HG03108 (cell line): Measurements from ENCODE around the gene RHOF.
A peak's percentile ranks its signal among the peaks of the same experiment; 100 is the strongest.

Experiments used
- ATAC-seq: cut with Tn5 transposase; IDR thresholded peaks from one replicate; pipeline ENCODE4 v1.9.1; 2021; ENCODE audit warnings: moderate library complexity; ENCODE audit not compliant: unreplicated experiment

RHOF gene

GRCh38 chr12:121820056-121820455 lies 26.6 kb upstream of the RHOF start:
- no peak for ATAC-seq

- ATAC-seq: no peak
These were observed 25.9 kb upstream of the RHOF start for GRCh38 chr12:121819212-121819949.

- ATAC-seq: no peak
These were observed 24.2 kb upstream of the RHOF start for GRCh38 chr12:121817648-121818043.

GRCh38 chr12:121816925-121817647 lies 23.6 kb upstream of the RHOF start:
- ATAC-seq: no peak

GRCh38 chr12:121815263-121815662 lies 21.8 kb upstream of the RHOF start:
- no peak for ATAC-seq

GRCh38 chr12:121814429-121815119 lies 21.1 kb upstream of the RHOF start:
- no peak for ATAC-seq

- ATAC-seq: no peak
These were observed 20.5 kb upstream of the RHOF start for GRCh38 chr12:121813951-121814350.

- no peak for ATAC-seq
These were observed 19.7 kb upstream of the RHOF start for GRCh38 chr12:121812921-121813896.

GRCh38 chr12:121812320-121812871 lies 18.9 kb upstream of the RHOF start:
- no peak for ATAC-seq

- ATAC-seq: peak; percentile 51
These were observed 18.2 kb upstream of the RHOF start for GRCh38 chr12:121811434-121812319.

GRCh38 chr12:121810833-121811433 lies 17.4 kb upstream of the RHOF start:
- no peak for ATAC-seq

- ATAC-seq: no peak
These were observed 16.8 kb upstream of the RHOF start for GRCh38 chr12:121810234-121810817.

GRCh38 chr12:121809712-121810116 lies 16.2 kb upstream of the RHOF start:
- no peak for ATAC-seq

- ATAC-seq: no peak
These were observed 15.1 kb upstream of the RHOF start for GRCh38 chr12:121808623-121809022.

GRCh38 chr12:121807642-121808347 lies 14.3 kb upstream of the RHOF start:
- ATAC-seq: no peak

- no peak for ATAC-seq
These were observed 13.3 kb upstream of the RHOF start for GRCh38 chr12:121806546-121807423.

- ATAC-seq: no peak
These were observed 12.6 kb upstream of the RHOF start for GRCh38 chr12:121806009-121806545.
